ELR (cell line): ENCODE data around the gene PRDX2.
A peak's percentile ranks its signal among the peaks of the same experiment; 100 is the strongest.

ENCODE experiments used
- DNase-seq: peaks from one replicate; pipeline ENCODE4 v3.0.0-alpha.2; 2015; ENCODE audit warnings: low read depth

The PRDX2 gene

DNA sequence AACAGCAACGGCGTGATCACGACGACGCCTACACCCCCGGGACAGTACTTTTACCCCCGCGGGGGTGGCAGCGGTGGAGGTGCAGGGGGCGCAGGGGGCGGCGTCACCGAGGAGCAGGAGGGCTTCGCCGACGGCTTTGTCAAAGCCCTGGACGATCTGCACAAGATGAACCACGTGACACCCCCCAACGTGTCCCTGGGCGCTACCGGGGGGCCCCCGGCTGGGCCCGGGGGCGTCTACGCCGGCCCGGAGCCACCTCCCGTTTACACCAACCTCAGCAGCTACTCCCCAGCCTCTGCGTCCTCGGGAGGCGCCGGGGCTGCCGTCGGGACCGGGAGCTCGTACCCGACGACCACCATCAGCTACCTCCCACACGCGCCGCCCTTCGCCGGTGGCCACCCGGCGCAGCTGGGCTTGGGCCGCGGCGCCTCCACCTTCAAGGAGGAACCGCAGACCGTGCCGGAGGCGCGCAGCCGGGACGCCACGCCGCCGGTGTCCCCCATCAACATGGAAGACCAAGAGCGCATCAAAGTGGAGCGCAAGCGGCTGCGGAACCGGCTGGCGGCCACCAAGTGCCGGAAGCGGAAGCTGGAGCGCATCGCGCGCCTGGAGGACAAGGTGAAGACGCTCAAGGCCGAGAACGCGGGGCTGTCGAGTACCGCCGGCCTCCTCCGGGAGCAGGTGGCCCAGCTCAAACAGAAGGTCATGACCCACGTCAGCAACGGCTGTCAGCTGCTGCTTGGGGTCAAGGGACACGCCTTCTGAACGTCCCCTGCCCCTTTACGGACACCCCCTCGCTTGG, 9.3 kb downstream of the PRDX2 start:
- DNase-seq = peak; percentile 79

- DNase-seq = peak; percentile 97
Measured at GRCh38 chr19:12791345-12792050, 10.1 kb downstream of the PRDX2 start, which contains the start of gene JUNB. JUNB (plus strand) TSS chr19:12791486; CDS start chr19:12791772, 286 bp downstream.

DNA sequence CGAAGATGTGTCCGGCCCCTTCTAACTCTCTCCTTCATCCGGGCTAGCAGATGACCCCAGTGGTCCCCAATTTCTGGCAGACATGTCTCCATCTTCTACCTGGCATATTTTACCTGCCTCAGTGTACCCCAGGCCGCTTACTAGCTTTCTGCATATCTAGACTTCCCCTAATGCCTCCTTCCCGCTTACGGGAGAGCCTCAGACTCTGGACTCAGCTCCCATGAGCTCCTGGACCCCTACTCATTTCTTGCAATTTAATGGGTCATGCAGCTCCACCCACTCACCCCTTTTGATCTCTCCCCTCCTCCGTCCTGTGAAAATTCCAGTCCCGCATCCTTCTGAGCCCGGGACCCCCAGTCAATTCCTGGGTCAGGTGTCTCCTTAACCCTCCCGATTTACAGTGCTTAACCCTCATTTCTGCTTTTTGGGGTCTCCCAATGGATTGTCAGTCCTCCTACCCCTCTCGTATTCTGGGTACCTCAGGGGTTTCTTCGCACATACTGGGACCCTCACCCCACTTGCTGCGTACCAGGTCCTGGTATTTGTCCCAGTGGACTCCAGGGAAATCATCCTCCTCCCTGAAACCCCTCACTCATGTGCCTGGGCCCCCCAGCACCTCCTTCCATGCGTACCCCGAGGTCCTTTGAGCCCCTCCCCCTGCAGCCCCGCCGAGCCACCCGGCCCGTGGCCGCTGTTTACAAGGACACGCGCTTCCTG, 10.8 kb downstream of the PRDX2 start:
- DNase-seq = peak; percentile 27

DNA sequence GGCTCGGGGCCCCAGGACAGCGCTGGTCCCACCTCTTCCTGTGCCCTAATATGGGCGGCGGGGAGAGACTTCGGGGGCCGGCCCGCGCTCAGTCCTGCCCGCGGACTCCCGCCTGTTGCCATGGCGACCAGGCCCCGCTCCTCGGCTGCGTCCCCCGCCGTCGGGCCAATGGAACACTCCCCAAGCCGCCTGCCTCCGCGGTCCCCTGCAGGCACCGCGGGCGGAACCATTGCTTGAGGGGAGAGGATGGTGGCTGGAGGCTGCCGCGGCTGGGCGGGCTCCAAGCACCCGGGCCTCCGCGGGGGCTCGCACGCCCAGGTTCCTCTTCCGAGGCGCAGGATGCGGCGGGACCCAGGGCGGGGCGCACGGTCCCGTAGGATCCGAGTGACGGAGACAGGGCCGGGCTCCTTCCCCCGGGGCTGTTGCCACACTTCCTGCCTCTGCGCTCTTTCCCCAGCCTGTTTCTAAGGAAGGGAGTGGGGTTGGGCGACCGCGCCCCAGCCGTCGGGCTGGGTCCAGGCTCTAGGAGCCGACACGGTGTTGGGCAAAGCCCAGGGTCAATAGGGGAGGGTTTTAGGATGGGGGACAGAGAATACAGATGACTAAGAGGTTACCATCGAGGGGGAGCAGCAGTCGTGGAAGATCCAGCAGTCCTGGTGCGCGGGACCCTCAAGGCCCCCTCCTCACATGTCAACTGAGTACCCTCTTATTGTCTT, 11.5 kb downstream of the PRDX2 start:
- DNase-seq = peak; percentile 96

DNA sequence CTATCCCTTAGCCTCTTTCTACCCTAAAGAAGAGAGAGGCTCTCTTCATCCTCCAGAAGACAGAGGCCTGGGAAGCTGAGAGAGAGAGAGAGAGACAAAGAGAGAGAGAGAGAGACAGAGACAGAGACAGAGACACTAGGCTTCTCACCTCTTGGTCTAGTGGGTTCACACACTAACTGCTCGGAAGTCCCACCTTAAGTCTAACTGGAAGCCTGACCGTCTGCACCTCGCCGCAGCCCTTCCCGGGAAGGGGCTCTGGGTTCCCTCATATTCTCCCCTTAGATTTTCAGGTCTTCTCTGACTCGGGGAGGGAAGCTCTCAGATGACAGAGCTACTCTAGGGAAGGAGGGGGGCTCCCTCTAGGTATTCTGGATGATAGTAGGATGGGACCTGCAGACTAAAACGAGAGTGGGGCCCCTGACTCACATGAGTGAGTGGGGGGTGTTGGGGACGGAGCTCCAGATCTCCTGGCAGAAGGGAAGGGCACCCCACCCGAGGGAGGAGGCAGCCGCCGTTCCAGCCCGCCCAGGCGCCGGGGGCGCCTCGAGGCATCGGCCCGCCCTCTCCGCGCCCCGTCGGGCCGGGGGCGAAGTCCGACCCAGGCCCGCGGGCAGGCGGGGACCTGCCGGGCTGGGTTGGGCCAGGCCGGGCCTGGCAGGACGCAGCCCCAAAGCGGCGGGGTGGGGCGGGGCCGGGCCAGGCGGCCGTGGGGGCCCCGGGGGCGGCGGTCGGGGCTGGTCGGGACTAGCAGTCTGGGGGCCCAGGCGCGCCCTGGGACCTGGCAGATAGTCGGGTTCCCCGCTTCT, 12.3 kb downstream of the PRDX2 start:
- peak; percentile 56 for DNase-seq

DNA sequence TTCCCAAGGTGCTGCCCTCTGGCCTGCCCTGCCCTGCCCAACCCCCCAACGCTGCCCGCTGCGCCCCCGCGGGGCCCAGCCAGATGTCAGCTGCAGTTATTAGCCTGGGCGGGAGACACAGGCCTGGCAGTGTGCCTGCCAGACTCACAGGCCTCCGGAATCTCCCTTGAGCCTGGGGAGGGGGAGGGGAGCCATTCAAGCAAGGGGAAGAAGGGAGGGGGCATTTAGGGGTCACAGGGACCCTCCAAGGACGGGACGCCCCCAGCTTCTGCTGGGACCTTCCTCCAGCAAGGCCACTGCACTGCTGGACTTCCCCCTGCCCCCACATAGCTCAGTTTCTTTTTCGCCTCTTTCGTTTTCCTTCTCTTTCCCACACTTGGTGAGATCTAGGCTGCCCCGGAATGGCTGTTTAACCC, 12.9 kb downstream of the PRDX2 start:
- peak; percentile 74 for DNase-seq

GRCh38 chr19:12788042-12788681, 13.4 kb downstream of the PRDX2 start:
- no peak for DNase-seq

GRCh38 chr19:12787458-12787857, 14.1 kb downstream of the PRDX2 start:
- DNase-seq = no peak

- DNase-seq = no peak
Measured at GRCh38 chr19:12786952-12787351, 14.6 kb downstream of the PRDX2 start.

GRCh38 chr19:12786141-12786870, 15.3 kb downstream of the PRDX2 start:
- DNase-seq = no peak

GRCh38 chr19:12785431-12786031, 16.1 kb downstream of the PRDX2 start:
- DNase-seq = no peak

- DNase-seq = no peak
Measured at GRCh38 chr19:12784871-12785430, 16.6 kb downstream of the PRDX2 start.

GRCh38 chr19:12784394-12784870, 17.2 kb downstream of the PRDX2 start:
- DNase-seq = peak; percentile 28

- DNase-seq = no peak
Measured at GRCh38 chr19:12783849-12784393, 17.7 kb downstream of the PRDX2 start.

GRCh38 chr19:12783291-12783848, 18.2 kb downstream of the PRDX2 start:
- peak; percentile 53 for DNase-seq

GRCh38 chr19:12782424-12783290, 18.9 kb downstream of the PRDX2 start:
- peak; percentile 84 for DNase-seq

- DNase-seq = no peak
Measured at GRCh38 chr19:12782174-12782423, 19.5 kb downstream of the PRDX2 start.
